GM21390 (cell line): ENCODE results near the gene GGT1.
A peak's percentile ranks its signal among the peaks of the same experiment; 100 is the strongest.
"Not testable (repeated sequence)": the region's sequence is repeated elsewhere in the genome, so short reads cannot be mapped to it uniquely, and the experiment has no call there.

Experiments
- ATAC-seq: cut with Tn5 transposase; IDR thresholded peaks from one replicate; pipeline ENCODE4 v1.9.1; 2021; ENCODE audit not compliant: unreplicated experiment

Gene GGT1

GRCh38 chr22:24602847-24603769, at the start of gene GGT1:
Gene GGT1, plus strand, starts transcription at chr22:24603193. Its CDS starts 7,889 bp downstream, at chr22:24611082.
- ATAC-seq, result not testable (repeated sequence)

DNA sequence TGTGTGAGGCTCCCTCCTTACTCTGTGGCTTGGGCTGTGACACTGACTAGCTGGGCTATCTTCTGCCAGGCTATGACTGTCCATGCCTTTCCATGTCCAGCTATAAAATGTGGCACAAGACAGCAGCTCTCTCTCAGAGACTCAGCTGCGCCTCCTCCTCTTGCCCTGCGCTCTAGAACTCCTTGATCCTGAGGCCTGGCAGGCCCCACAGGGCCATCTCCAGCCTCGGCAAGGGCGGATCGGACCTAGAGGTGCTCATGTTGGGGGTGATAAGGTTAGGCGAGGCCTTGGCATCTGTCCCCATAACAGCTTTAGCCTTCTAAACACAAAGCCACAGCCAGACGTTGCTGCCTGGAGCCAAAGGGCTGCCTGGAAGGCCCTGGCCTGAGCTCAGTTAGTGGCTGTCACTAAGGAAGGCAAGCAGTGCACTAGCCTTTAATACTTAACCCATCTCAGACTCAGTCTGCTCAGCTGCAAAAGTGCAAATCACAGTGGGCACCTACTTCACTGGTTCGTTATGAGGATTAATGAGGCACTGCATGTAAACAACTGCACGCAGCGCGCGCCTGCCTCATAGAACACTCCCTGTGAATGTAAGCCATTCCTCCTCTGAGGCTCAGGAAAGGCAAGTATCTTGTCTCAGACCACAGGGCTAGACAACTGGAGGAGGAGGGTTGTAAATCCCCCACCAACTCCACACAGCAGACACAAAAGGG, 49.2 kb upstream of the GGT1 start:
- no peak for ATAC-seq

- no peak for ATAC-seq
These were observed 48.5 kb upstream of the GGT1 start, which contains the start of gene GUCD1 for GRCh38 chr22:24554313-24555164. Gene GUCD1, minus strand, starts transcription at chr22:24555138. Its CDS starts 147 bp downstream, at chr22:24554991.

DNA sequence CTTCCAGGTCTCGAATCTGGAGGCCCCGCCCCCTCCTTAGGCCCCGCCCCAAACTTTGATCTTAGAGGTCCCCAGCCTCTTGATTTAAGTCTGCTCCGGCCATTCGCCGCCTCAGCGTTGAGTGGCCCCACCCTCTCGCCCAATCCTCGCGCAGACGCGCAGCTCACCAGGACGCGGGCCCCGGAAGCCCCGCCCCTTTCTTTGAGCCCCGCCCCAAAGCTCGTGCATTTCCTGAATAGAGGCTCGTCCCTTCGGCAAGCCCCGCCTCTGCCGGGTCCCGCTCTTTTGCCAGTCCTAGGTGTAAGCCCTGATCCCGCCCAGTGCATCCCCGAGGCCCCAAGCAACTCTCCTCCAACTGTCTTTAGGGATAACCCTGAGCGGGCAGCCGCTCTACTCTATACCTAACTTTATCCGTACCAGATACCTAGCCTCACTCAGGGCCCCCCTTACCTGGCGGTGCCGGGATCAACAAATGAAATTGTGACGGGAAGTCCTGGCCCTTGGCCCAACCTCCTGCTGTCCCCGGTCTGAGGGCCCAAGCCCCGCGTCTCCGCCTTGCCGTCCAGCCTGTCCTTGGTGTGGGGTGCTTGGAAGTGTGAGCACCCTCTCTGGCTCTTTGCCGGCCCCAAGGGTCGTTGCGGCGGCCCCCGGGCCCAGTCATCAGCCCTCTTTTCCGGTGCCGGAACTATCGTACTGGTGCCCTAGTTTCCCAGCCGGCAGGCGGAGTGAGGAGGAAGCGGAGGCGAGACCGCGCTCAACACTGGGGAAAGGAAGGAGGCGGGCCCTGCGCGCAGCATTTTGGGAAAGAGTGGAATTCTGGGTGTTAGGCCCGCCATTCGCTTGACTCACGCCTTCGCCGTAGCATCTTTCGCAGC, 47.6 kb upstream of the GGT1 start, which contains the start of gene SNRPD3:
SNRPD3 (plus strand) TSS at position 835 of the 875 bp plus-strand sequence. CDS start 1,676 bp downstream, outside the sequence.
- ATAC-seq, result peak; percentile 67

DNA sequence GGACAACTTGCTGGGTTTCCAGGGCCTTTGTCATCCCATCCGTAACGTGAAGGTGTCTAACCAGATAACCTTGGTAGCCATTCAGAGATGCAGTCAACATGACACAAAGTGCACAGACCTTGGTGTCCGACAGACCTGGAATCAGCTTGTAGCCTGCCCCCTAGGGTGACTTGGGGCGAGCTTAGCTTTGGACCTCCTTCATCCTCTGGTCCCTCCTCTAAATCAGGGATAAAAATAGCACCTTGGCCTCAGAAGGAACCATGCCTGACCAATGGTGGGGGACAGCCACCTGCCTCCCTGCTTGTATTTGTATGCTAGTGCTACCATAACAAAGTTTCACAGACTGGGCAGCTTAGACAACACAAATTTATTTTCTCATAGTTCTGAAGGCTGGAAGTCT, 43.5 kb upstream of the GGT1 start:
- ATAC-seq, result no peak

GRCh38 chr22:24563246-24563645, 39.7 kb upstream of the GGT1 start:
- no peak for ATAC-seq

GRCh38 chr22:24564376-24565058, 38.5 kb upstream of the GGT1 start:
- ATAC-seq, result no peak

DNA sequence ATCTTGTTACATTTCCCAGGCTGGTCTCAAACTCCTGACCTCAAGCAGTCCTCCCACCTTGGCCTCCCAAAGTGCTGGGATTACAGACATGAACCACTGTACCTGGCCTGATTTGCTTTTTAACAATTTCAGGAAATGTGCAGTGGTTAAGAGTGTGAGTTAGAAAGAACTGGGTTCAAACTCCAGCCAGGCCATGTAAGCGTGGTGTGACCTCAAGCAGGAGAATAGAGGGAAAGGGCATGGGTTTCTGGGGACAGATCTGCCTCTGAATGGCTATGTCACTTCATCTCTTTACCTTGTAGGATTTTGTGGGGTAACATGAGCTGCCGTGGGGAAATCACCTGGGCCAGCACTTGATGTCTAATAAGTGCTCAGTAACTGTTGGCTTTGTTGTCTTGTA, 37.9 kb upstream of the GGT1 start:
- ATAC-seq, result no peak

DNA sequence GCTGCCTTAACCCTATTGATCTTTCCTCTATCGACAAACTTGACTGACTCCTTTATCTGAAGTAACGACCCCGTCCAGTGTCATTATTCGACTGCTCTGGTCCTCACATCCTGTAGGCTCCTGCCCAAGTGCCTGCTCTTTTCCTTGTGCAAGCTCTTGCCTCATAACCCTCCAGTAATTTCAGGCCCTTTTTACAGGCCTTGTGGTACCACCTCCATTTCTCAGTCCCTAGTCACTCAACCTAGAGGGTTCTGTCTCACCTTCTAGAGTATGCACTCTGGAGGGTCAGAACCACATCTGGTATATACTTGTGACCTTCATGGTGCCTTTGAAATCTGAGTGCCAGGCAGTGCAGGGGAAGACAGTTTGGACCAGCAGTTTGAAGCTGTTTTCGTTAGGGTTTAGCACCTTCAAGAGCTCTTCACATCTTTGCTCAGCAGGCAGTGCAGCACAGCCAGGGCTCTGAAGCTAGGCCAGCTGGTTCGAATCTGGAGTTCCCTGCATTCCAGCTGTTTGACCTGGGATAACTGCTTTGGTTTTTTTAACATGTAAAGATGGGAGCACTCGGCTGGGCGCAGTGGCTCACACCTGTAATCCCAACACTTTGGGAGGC, 36.0 kb upstream of the GGT1 start:
- ATAC-seq, result no peak

DNA sequence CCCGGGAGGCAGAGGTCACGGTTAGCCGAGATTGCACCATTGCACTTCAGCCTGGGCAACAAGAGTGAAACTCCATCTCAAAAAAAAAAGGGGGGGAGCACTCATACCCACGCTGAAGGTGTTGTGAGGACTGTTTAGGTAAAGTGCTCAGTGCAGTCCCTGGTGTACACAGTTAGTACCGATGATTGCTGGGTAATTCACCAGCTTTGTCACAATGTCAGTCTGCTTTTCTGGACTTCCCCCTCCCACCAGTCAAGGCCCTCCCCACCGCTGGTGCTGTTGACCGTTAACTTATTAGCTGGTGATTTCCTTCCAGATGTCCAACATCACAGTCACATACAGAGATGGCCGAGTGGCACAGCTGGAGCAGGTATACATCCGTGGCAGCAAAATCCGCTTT, 35.3 kb upstream of the GGT1 start:
- ATAC-seq, result no peak

DNA sequence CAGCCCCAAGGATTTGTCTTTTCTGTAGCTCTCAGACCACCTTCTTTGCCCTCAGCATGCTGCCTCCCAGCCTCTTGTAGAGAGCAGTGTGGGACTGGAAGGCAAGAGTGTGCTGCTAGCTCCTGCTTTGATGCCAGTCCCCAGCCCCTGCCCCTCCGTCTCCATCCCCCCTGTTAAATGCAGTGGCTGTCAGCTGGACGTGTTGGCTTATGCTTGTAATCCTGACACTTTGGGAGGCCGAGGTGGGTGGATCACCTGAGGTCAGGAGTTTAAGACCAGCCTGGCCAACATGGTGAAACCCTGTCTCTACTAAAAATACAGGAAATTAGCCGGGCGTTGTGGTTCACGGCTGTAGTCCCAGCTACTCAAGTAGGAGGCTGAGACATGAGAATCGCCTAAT, 31.7 kb upstream of the GGT1 start:
- no peak for ATAC-seq

DNA sequence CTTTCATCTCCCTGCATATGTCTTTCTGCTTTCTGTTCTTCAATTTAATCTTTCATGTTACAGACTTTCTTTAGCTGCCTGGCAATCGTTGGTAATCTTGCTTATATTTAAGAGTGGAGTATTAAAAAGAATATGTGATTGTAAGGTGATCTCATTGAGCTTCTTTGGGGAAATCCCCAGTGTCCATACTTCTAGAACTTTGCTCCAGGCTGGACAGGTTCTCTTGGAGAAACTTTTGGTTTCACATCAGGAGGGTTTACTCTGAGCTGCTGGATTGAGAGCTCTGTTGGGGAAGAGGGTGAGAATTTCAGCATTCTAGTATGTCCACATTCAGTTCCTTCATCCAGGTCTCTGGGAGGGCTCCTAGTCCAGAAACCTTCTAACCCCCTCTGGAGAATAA, 26.2 kb upstream of the GGT1 start:
- ATAC-seq, result no peak

GRCh38 chr22:24578355-24579257, 24.4 kb upstream of the GGT1 start:
- ATAC-seq, result no peak

GRCh38 chr22:24579258-24579601, 23.8 kb upstream of the GGT1 start:
- no peak for ATAC-seq

GRCh38 chr22:24580276-24580675, 22.7 kb upstream of the GGT1 start:
- no peak for ATAC-seq

DNA sequence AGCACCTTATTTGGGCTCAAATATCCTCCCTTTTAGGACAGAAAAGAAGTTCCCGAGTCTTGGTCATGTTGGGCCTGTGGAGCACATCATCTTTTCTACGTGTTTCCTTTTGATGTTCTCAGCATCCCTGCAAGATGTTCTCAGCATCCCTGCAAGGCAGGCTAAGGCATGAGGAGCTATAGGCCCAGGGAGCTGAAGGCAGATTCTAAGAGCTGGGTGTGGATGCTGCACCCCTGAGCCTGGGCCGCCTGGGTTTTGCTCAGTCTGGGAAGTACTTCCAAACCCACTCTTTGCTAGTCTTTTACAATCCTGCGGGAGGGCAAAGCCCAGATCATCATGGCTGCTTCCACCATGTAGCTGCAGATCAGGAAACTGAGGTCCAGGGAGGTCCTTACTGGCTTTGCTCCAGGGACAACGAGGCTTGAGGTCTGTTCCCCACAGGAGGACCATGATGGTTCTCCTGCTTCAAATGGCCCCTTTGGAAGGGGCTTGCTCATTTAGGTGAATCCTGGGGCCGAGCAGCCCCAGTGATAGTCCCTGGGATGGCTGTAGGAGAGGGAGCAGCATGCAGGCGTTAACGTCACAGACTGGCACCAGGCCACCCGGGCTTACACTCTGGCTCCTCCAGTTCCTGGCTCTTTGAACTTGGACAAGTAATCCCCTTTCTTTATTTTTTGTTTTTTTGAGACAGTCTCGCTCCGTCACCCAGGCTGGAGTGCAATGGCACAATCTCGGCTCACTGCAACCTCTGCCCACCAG, 20.8 kb upstream of the GGT1 start:
- no peak for ATAC-seq
